Activated CD4-positive, alpha-beta T cell treated with anti-CD3 and anti-CD28 coated beads for 1 hour (primary cell): ENCODE data around the gene HERC4.
"Not testable (repeated sequence)": the region's sequence is repeated elsewhere in the genome, so short reads cannot be mapped to it uniquely, and the experiment has no call there.

Source experiments
- DNase-seq: peaks from one replicate; pipeline ENCODE4 v3.0.0-alpha.2; 2020

HERC4 gene

DNA sequence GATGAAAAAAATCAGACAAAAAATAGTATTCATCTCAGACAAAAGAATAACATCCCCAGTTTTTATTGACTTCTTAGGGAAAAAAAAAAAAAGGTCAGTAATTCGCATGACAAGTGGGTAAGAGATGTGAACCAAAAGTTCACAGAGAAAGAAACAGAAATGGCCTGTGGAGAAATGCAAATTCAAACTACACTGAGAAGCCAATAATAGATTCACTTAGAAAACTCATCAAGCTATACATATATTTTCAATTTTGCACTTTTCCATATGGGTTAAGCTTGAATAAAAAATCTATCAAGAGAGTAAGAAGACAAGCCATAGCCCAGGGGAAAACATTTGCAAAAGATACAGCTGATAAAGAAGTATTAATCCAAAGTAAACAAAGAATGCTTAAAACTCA lies 28.0 kb downstream of the HERC4 start:
- no peak for DNase-seq

DNA sequence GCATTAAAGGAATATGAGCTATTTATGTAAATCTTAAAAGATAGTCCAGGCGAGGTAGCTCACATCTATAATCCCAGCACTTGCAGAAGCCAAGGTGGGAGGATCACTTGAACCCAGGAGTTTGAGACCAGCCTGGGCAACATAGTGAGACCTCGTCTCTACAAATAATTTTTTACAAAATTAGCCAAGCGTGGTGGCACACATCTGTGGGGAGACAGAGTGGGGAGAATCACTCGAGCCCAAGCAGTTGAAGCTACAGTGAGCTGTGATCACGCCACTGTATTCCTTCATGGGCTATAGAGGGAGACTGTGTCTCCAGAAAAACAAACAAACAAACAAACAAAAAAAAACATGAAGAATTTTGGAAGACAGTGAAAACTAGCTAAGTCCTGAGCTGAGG lies 28.4 kb downstream of the HERC4 start:
- no peak for DNase-seq

DNA sequence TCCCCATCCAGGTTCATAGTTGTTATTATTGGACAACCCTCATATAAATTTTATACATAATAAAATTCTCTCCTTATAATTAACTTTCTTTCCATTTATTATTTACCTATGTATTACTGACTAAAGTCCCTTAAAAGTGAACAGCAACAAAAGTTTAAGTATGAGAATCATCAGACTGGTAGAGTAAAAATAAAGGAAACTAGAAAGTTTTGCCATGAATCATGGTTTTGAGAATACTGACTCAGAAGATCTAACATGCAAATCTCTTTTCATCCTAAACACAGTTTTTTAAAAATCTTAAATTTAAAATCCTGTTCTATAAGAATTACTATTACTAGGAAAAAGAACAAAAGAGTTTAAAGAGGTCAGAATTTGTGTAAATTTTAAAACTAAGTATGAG lies 32.1 kb downstream of the HERC4 start:
- no peak for DNase-seq

DNA sequence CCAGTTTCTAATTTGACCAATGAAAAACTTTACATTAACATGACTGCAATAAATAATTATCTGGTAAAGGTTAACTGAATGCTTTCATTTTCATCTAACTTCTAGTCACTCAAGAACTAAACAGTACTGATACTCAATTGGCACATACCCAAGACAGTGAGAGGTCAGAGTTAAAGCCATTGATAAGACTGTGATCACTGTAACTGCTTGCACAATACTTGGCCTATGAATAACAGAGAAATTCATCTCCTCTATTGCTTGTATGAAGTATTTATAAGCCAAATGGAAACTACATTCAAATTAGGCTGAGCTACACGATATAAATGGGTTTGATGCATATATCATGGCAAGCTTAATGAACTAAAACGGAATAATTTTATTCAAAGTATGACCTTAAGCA lies 43.0 kb downstream of the HERC4 start:
- DNase-seq: no peak

DNA sequence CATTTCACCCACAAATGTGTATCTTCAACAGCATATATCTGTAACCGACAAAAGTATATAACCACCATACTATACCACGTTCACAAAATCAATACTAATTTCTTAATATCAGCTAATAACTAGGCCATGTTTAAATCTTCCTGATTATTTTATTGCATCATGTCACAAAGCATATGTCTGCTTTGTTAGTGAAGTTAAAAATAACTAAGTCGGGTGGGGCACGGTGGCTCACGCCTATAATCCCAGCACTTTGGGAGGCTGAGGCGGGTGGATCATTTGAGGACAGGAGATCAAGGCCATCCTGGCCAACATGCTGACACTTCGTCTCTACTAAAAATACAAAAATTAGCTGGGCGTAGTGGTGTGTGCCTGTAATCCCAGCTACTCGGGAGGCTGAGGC lies 47.7 kb downstream of the HERC4 start:
- no peak for DNase-seq

DNA sequence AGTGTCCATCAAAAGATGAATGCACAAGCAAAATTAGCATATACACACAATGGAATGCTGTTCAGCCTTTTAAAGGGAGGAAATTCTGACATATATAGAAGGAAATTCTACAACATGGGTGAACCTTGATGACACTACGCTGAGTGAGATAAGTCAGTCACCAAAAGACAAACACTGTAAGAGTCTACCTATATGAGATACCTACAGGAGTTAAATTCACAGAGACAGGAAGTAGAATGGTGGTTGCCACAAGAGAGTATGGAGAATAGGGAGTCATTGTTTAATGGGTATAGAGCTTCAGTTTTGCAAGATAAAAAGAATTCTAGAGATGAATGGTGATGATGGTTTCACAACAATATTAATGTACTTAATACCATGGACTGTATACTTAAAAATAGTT lies 51.8 kb downstream of the HERC4 start:
- no peak for DNase-seq

DNA sequence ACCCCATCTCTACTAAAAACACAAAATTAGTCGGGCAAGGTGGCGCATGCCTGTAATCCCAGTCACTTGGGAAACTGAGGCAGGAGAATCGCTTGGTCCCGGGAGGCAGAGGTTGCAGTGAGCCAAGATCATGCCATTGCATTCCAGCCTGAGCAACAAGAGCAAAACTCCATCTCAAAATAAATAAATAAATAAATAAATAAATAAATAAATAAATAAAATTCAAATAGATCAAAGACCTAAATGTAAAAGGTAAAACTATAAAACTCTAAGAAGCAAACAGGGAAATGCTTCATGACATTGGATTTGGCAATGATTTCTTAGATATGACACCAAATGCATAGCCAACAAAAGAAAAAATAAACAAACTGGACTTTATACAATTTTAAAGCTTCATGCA lies 52.8 kb downstream of the HERC4 start:
- DNase-seq: not testable (repeated sequence)

DNA sequence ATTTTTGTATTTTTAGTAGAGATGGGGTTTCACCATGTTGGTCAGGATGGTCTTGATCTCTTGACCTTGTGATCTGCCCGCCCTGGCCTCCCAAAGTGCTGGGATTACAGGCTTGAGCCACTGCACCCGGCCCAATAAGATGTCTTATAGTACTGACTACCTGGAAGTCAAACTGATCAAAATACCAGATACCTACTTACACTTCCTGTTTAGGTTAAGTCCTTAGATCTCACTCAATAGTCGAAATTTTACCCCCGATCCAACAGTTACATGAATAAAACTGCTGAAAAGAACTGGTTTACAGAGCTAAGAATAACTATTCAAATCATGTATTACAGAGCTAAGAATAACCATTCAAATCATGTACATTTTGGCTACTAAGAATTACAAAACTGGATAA lies 58.6 kb downstream of the HERC4 start:
- DNase-seq: not testable (repeated sequence)

DNA sequence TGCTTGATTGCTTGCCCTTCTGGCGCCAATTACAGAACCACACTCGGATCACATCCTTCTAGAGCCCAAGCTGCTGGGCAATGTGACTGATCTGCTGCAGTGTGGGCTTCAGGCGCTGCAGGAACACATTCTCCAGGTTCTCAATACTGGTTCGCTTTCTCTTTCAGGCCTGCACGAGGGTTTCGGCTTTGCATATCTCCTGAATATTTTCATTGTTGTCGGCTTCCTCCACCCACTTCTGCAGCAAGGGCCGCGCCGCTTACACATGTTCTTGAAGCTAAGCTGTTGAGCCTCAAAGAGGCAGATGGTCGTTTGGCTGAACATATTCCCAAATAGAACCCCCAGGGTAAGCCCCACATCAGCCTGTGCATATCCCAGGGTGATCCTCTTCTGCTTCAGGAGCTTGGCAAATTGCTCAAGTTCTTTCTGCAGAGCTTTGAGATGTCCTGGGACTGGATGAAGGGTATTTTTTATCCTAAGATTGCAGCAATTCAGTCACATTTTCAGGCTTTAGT lies 64.6 kb downstream of the HERC4 start:
- DNase-seq: no peak

DNA sequence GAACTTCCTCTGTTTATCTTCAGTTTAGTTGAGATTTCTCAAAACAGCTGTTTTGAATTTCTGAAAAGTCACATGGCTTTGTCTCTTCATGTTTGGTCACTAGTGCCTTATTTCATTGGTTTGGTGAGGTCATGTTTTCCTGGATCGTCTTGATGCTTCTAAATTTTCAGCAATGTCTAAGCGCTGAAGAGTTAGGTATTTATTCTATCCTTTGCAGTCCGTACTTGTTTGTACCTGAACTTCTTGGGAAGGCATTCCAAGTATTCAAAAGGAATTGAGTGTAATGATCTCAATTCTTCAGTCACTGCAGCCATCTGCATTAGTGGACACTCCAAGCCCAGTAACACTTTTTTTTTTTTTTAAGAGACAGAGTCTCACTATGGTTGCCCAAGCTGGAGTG lies 67.7 kb downstream of the HERC4 start:
- no peak for DNase-seq

DNA sequence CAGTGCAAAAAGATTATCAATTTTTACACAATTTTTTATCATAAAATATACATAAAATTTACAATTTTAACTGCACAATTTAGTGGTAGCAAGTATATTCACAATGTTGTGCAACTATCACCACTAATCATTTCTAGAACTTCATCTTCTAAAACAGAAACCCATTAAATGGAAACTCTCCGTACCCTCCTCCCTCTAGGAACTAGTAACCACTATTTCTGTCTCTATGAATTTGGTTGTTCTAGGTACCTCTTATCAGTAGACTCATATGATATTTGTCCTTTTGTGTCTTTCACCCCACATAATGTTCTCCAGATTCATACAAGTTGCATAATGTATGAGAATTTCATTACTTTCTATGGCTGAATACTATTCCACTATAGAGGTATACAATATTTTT lies 73.5 kb downstream of the HERC4 start:
- DNase-seq: no peak

DNA sequence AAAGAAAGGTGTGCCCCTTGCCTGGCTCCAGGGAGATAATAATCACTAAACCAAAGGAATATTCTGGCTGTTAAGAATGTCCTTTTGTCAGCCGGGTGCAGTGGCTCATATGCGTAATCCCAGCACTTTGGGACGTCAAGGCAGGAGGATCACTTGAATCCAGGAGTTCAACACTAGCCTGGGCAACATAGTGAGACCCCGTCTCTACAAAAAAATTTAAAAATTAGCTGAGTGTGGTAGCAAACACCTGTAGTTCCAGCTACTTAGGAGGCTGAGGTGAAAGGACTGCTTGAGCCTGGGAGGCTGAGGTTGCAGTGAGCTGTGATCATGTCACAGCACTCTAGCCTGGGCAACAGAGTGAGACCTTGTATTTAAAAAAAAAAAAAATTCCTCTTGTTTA lies 74.1 kb downstream of the HERC4 start:
- DNase-seq: no peak

DNA sequence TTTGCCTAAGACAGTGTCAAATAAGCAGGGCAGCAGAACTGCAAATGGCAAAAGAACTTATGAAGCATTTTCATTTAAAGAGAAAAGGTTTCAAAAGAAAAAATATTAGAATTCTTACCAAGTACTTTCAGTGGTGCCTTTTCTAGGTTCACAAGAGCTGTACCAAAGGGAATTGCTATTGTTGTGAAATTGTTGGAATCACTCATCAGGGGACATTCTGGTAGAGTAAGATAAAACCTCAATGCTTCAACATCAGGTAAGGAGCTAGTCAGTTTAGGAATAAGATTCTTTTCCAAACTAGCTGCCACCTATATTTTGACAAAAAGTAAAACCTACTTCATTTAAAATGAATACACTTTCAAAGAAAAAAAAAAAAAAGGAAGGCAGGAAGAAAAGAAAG lies 85.0 kb downstream of the HERC4 start:
- DNase-seq: no peak

DNA sequence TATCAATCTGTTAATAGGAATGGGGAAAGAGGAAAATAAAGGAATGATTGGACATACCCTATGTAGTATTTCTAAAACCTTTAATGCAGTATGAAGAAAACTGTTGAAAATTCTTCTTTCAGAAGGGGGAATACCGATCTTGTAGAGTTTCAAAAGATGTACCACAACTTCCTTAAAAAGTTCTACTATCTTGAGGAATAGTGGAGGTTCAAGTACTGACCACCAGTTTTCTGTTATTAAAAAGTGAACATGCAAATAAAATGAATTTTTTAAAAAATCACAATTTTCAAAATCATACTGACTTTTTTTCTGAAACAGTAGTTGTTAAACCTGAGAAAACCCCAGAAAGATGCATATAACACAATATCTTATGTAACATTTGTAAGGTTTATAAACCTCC lies 86.5 kb downstream of the HERC4 start:
- no peak for DNase-seq

DNA sequence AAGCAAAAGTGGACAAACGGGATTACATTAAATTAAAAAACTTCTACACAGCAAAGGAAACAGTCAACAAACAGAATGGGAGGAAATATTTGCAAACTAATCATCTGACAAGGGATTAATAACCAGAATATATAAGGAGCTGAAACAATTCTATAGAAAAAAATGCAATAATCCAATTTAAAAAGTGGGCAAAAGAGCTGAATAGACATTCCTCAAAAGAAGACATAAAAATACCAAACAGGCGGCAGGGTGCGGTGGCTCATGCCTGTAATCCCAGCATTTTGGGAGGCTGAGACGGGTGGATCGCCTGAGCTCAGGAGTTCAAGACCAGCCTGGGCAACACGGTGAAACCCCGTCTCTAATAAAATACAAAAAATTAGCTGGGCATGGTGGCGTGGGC lies 92.5 kb downstream of the HERC4 start:
- DNase-seq: not testable (repeated sequence)

DNA sequence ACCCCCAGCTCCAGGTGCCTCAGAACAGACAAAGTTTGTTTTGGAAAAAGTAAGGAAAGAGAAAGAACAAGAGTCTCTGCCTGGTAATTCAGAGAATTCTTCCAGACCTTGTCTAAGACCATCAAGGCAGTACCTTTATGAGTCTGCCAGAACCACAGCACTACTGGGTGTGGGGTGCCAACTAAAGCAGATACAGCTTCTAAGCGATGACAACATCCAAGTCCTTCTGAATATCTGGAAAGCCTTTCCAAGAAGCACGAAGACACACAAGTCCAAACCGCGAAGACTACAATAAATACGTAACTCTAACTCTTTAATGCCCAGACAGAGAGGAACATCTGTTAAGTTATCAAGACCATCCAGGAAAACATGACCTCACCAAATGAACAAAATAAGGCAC lies 96.3 kb downstream of the HERC4 start:
- no peak for DNase-seq

DNA sequence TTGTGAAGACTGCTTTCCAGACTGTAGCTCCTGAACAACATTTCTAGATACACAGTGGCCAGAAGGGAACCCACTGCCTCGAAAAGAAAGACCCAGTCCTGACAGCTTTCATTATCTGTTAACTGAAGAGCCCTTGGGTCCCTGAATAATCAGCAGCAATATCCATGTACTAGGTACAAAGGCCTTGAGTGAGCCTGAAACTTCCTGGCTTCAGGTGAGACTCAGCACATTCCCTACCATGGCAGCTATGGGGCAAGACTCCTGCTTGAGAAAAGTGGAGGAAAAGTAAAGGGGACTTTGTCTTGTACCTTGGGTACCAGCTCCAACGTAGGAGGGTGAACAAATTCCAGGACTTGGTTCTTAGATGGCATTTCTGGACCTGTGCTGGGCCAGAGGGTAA lies 97.8 kb downstream of the HERC4 start:
- no peak for DNase-seq

DNA sequence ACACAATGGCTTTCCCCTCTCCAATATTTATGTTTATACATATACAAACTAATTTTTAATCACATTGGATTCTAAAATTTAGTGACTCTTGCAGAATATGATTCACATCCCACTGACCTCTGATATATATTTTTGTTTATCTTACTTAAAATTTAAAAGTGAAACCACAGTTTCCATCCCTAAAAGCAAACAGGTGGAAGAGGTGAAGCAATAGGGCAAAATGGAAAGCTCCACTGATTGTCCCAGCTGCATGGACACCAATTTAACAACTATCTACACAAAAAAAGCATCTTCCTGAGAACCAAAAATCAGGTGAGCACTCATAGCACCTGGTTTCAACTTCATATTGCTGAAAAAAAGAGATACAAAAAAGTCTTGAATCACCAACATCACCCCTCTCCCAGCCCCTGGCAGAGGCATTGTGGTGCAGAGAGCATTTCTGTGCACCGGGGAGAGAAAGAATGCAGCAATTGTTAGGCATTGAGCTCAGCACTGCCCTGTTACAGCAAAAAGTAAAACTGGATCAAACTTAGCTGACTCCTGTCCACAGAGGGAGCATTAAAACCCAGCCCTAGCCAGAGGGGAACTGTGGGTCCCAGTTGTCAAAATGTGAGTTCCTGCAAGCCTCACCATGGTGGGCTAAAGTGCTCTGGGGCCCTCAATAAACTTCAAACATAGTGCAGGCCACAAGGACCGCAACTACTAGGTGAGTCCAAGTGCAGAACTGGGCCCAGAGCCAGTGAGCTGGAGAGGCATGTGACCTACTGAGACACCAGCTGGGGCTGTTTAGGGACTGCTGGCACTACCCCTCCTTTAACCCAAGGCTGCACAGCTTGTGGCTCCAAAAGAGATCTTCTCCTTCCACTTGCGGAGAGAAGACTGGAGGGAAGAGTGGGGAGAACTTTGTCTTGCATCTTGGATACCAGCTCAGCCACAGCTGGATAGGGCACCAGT lies 98.5 kb downstream of the HERC4 start:
- DNase-seq: no peak

DNA sequence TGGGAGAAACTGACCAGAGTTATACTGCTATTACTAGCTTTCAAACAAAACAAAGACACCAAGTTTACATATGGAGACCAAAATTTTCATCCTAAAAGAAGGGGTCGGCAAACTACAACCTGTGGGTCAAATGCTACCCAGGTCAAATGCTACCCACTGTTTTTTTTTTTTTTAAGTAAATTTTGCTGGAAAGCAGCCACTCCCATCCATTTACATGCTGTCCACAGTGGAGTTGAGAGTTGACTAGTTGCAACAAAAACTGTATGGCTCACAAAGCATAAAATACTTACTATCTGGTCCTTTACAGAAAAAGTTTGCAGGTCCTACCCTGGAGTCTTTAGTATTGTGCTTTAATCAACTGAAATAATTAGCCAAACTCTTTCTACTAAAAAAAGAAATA lies 99.2 kb downstream of the HERC4 start:
- no peak for DNase-seq

DNA sequence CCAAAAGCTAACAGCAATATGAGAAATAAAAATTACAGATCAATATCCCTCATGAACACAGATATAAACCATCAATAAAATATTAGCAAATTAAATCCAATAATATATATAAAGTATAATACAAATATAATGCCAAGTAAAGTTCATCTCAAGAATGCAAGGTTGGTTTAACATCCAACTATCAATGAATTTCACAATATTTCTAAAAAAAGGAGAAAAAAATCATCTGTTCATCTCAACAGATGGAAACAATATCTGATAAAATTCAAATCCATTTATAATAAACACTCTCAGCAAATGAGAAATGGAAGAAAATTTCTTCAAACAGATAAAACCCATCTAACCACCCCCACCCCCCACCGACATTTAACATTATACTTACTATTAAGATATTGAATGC lies 103.8 kb downstream of the HERC4 start:
- no peak for DNase-seq

DNA sequence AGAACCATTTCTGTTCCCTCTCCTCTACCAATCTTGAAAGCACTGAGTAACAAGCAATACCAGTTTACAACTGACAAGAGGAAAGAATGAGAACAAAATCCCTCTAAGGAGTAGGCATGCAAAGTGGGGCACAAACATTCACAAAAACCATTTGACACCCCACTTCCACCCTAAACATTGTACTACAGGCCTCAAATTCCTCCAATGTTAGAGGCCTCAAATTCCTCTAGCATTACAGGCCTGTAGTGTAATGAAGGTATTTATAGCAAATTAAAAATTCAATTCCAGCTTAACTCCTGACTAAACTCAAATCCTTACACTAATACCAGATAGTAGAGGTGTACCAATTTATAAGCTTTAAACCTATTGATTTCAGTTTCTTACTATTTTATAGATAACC lies 105.2 kb downstream of the HERC4 start:
- DNase-seq: no peak

DNA sequence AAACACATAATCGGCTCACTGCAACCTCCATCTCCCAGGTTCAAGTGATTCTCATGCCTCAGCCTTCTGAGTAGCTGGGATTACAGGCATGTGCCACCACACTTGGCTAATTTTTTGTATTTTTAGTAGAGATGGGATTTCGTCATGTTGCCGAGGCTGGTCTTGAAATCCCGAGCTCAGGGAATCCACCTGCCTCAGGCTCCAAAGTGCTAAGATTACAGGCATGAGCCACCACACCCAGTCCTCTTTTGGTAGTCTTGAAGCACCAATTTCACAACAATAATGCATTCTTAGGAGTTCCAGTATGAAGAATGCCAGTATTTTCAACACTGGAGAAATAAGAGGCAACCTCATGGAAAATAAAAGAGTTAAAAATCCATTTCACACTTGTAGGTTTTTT lies 109.0 kb downstream of the HERC4 start:
- DNase-seq: not testable (repeated sequence)

DNA sequence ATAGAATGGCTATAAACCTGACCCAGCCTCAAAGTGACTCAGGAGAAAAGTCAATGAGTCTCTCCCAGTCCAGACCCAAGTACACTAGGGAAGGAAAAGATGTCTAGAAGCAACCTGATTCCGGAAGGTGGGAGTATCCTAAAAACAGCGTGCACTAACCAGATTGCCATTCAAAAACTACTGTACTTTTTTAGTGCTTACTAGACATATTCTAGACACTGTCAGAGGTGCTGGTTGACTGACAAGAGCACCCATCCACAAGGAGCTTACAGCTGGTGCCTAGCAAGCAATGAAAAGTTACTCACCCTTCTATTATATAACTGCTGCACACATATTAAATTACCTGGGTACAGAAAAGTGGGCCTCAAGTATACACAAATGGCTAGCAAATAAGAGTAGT lies 109.6 kb downstream of the HERC4 start:
- no peak for DNase-seq

DNA sequence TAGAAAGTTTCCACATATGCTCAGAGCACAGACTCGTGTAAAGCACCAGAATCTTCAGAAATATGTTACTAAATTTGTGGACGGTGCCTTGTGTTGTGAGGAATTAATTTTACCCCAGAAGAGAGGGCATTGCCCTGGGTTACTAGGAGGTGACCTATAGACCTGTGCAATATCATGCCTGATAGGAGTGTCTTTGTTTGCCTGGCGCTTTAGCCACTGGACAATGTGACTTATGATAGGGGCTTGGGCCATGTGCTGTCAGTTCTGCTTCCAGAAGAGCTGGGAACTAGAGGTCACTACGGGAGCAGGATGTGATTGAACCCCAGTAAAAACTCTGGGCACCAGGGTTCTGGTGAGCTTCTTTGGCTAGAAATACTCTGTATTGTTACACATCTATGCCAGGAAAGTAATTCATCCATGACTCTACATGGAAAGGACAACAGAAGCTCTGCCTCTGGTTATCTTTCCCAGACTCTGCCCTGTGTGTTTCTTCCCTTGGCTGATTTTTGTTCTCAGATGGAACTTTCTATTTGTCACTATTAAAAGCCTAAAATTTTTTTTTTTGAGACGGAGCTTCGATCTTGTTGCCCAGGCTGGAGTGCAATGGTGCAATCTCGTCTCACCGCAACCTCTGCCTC lies 115.1 kb downstream of the HERC4 start:
- no peak for DNase-seq
